Thyroid gland (tissue), 4 donors: ENCODE measurements around the gene LFNG.

Experiments
- CTCF ChIP-seq, 6 experiments: fragments of 200-600 bp in 3 of 6; fragments of 450-650 bp in 3 of 6; sonication (generic) in 3 of 6; IDR thresholded peaks; one replicate each; pipeline ENCODE4 v1.5.1; 2016 to 2019; ENCODE audit warnings: antibody characterized with exemption in 6 of 6, mild to moderate bottlenecking in 2 of 6, inconsistent platforms in 1 of 6, moderate library complexity in 1 of 6
- POLR2A ChIP-seq, 2 donors: fragments of 450-650 bp; IDR thresholded peaks; one replicate each; pipeline ENCODE4 v1.6.1; 2017; ENCODE audit warnings: antibody characterized with exemption in 2 of 2, mild to moderate bottlenecking in 2 of 2, moderate library complexity in 1 of 2

GRCh38 chr7:2504128-2504888 is 15.3 kb upstream of the LFNG start:
- TF ChIP-seq POLR2A (IDR thresholded peaks at IDR 0.05) = no peak
- no peak for TF ChIP-seq CTCF (IDR thresholded peaks at IDR 0.05)
